NB4 (cell line): ENCODE data around the gene NCAPH2.

ENCODE experiments used
- DNase-seq: peaks from one replicate; pipeline ENCODE4 v3.0.0; 2010; ENCODE audit warnings: low read depth
- H3K4me3 ChIP-seq: one replicate; pipeline ENCODE4 v1.5.1; 2011; ENCODE audit warnings: mild to moderate bottlenecking, low read depth, low read length, moderate library complexity
- MYC ChIP-seq: IDR thresholded peaks from 2 replicates; pipeline ENCODE4 v1.6.1; 2011; ENCODE audit warnings: low read depth, low read length
- POLR2A ChIP-seq: IDR thresholded peaks from 2 replicates; pipeline ENCODE4 v1.6.1; 2011; ENCODE audit warnings: mild to moderate bottlenecking; ENCODE audit not compliant: insufficient read length; ENCODE audit errors: extremely low read depth
- TF ChIP-seq, protein P1 (sequence below): IDR thresholded peaks from one replicate; pipeline ENCODE4 v1.5.1; 2012; ENCODE audit warnings: low read depth, low read length
- TF ChIP-seq, protein P2 (sequence below): IDR thresholded peaks from 2 replicates; pipeline ENCODE4 v1.6.1; 2011; ENCODE audit warnings: low read depth, low read length

Gene NCAPH2

GRCh38 chr22:50502096-50502495 lies 5.9 kb upstream of the NCAPH2 start:
- TF ChIP-seq POLR2A (no peak), MYC (no peak)
- TF ChIP-seq, protein P1, sequence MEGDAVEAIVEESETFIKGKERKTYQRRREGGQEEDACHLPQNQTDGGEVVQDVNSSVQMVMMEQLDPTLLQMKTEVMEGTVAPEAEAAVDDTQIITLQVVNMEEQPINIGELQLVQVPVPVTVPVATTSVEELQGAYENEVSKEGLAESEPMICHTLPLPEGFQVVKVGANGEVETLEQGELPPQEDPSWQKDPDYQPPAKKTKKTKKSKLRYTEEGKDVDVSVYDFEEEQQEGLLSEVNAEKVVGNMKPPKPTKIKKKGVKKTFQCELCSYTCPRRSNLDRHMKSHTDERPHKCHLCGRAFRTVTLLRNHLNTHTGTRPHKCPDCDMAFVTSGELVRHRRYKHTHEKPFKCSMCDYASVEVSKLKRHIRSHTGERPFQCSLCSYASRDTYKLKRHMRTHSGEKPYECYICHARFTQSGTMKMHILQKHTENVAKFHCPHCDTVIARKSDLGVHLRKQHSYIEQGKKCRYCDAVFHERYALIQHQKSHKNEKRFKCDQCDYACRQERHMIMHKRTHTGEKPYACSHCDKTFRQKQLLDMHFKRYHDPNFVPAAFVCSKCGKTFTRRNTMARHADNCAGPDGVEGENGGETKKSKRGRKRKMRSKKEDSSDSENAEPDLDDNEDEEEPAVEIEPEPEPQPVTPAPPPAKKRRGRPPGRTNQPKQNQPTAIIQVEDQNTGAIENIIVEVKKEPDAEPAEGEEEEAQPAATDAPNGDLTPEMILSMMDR = no peak
- TF ChIP-seq, protein P2, sequence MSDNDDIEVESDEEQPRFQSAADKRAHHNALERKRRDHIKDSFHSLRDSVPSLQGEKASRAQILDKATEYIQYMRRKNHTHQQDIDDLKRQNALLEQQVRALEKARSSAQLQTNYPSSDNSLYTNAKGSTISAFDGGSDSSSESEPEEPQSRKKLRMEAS = no peak

DNA sequence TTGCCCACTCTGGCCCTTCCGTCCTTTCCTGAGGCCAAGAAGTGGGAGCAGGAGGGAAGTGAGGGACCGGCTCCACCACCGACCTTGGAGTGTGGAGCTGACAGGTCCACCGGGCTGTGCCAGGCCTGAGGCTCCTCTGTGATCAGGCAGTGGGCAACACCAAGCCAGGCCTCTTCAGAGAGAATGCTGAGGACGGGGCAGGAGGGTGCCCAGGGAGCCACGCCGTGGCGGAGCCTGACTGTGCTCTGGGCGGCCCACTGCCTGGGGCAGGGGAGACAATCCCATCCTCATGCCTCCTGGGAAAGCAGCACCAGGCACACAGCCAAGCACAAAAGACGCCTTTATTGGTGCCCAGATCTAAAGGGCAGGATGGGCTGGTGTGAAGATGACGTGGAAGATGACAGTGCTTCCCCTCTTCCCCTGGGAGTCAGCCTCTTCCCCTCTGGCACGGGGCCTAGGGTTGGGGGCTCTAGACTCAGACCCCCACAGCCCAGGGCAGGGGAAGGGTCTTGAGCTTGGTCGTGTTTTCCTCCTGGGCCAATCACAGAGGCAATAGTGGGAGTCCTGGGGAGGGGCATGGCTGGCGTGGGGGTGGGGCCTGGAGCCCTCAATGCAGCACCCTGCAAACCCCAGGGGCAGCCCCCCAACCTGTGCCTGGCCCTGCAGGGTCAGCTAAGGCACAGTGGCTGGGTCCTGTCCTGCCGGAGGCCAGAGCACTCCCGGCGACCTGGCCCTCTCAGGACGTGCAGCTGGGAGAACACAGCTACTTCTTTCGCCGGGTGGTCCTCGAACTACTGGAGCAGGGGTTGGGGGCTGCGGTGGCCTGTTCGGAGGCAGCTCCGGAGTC lies 5.2 kb upstream of the NCAPH2 start:
- TF ChIP-seq POLR2A = no peak
- TF ChIP-seq, protein P2 = no peak
- TF ChIP-seq MYC = no peak
- TF ChIP-seq, protein P1 = no peak
- H3K4me3 ChIP-seq = no peak overlapping the region
- no peak for DNase-seq

More at GRCh38 chr22:50502096-50502495, 5.9 kb upstream of the NCAPH2 start:
- H3K4me3 ChIP-seq = no peak overlapping the region
- no peak for DNase-seq

- TF ChIP-seq POLR2A = no peak
- TF ChIP-seq MYC = no peak
- TF ChIP-seq, protein P2 = no peak
- TF ChIP-seq, protein P1 = no peak
- no peak overlapping the region for H3K4me3 ChIP-seq
- DNase-seq = no peak
Observed at GRCh38 chr22:50503475-50504145, 4.4 kb upstream of the NCAPH2 start.

GRCh38 chr22:50504369-50505211 lies 3.4 kb upstream of the NCAPH2 start:
- no peak overlapping the region for H3K4me3 ChIP-seq
- TF ChIP-seq, protein P1 = no peak
- TF ChIP-seq POLR2A = no peak
- TF ChIP-seq, protein P2 = no peak
- TF ChIP-seq MYC = no peak
- DNase-seq = no peak

- TF ChIP-seq, protein P2 = no peak
- no peak for TF ChIP-seq MYC
- TF ChIP-seq, protein P1 = no peak
- H3K4me3 ChIP-seq = no peak overlapping the region
- no peak for DNase-seq
Observed at GRCh38 chr22:50505276-50505775, 2.7 kb upstream of the NCAPH2 start.
